Parathyroid adenoma (tissue), 2 donors: ENCODE measurements around the gene LRRC46.

Experiments
- H2AFZ ChIP-seq: fragments of 300-600 bp; sonication (generic); one replicate; pipeline ENCODE4 v1.7.0; 2017; ENCODE audit warnings: antibody characterized with exemption, mild to moderate bottlenecking
- H3K27ac ChIP-seq: fragments of 300-600 bp; sonication (generic); one replicate; pipeline ENCODE4 v1.7.0; 2017
- H3K27me3 ChIP-seq: fragments of 300-600 bp; sonication (generic); one replicate; pipeline ENCODE4 v1.7.0; 2017; ENCODE audit warnings: low read length; ENCODE audit not compliant: control insufficient read depth, insufficient read depth
- H3K36me3 ChIP-seq: fragments of 300-600 bp; sonication (generic); one replicate; pipeline ENCODE4 v1.7.0; 2017; ENCODE audit warnings: low read length; ENCODE audit not compliant: control insufficient read depth, insufficient read depth
- H3K4me1 ChIP-seq: fragments of 300-600 bp; sonication (generic); one replicate; pipeline ENCODE4 v1.7.0; 2017; ENCODE audit warnings: control low read depth
- H3K4me2 ChIP-seq: fragments of 300-600 bp; sonication (generic); one replicate; pipeline ENCODE4 v1.7.0; 2017; ENCODE audit warnings: low read length
- H3K4me3 ChIP-seq: fragments of 300-600 bp; sonication (generic); one replicate; pipeline ENCODE4 v1.7.0; 2017; ENCODE audit warnings: low read depth, low read length
- H3K79me2 ChIP-seq: fragments of 300-600 bp; sonication (generic); one replicate; pipeline ENCODE4 v1.7.0; 2017; ENCODE audit warnings: control low read depth
- H3K9ac ChIP-seq: fragments of 300-600 bp; sonication (generic); one replicate; pipeline ENCODE4 v1.7.0; 2017; ENCODE audit warnings: mild to moderate bottlenecking
- H3K9me3 ChIP-seq: fragments of 300-600 bp; sonication (generic); one replicate; pipeline ENCODE4 v1.7.0; 2017; ENCODE audit warnings: low read length; ENCODE audit not compliant: control insufficient read depth
- TF ChIP-seq, protein P1 (sequence below): fragments of 300-600 bp; sonication (generic); IDR thresholded peaks from one replicate; pipeline ENCODE4 v1.7.0; 2017; ENCODE audit warnings: antibody characterized with exemption, mild to moderate bottlenecking
- donor health status: primary hyperparathyroidism.

LRRC46 gene

DNA sequence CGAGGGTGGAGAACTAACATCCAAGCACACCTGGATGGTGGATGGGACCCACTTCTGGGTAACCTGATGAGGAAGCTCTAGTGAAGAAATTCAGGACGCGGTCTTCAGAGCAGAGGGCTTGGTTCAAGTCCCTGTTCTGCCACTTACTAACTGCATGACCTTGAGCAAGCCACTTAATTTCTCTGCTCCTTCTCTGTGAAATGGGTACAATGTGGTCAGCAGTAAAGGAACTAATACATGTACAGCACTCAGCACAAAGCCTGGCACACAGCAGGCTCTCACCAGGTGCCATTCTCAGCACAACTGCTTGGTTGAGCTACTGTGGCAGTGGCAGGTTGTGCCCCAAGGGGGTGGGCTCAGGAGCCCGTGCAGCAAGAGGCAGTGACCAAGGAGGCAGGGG, 8.0 kb upstream of the LRRC46 start:
- no peak overlapping the region for H3K27ac ChIP-seq

DNA sequence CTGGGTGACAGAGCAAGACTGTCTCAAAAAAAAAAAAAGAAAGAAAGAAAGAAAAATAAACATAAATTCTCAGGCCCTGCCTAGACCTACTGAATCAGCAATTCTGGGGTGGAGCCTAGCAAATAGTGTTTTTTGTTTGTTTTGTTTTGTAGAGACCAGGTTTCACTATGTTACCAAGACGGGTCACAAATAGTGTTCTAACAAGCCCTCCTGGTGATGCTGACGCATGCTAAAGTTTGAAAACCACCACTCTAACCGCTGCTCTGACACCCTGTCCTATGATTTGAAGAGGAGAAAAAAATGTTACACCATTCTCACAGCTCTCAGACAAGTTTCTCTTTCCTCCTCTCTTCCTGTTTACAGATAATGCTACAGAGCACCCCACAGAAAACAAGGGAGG, 1.6 kb upstream of the LRRC46 start:
- TF ChIP-seq, protein P1, sequence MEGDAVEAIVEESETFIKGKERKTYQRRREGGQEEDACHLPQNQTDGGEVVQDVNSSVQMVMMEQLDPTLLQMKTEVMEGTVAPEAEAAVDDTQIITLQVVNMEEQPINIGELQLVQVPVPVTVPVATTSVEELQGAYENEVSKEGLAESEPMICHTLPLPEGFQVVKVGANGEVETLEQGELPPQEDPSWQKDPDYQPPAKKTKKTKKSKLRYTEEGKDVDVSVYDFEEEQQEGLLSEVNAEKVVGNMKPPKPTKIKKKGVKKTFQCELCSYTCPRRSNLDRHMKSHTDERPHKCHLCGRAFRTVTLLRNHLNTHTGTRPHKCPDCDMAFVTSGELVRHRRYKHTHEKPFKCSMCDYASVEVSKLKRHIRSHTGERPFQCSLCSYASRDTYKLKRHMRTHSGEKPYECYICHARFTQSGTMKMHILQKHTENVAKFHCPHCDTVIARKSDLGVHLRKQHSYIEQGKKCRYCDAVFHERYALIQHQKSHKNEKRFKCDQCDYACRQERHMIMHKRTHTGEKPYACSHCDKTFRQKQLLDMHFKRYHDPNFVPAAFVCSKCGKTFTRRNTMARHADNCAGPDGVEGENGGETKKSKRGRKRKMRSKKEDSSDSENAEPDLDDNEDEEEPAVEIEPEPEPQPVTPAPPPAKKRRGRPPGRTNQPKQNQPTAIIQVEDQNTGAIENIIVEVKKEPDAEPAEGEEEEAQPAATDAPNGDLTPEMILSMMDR: no peak
- Histone ChIP-seq H2AFZ (no peak overlapping the region), H3K4me3 (no peak overlapping the region), H3K4me2 (no peak overlapping the region), H3K9ac (no peak overlapping the region), H3K9me3 (no peaks in the 10 kb centered on the region), H3K27me3 (no peaks in the 10 kb centered on the region), H3K36me3 (no peaks in the 10 kb centered on the region), H3K27ac (no peak overlapping the region), H3K4me1 (peaks cover 11% of the 10 kb centered on the region), H3K79me2 (peaks cover 16% of the 10 kb centered on the region)

More for the DNA sequence above, 8.0 kb upstream of the LRRC46 start:
- H2AFZ ChIP-seq: no peak overlapping the region
- no peak overlapping the region for H3K9ac ChIP-seq
- no peak overlapping the region for H3K4me3 ChIP-seq
- H3K4me1 ChIP-seq: peaks cover 11% of the 10 kb centered on the region
- TF ChIP-seq, protein P1: no peak
- H3K36me3 ChIP-seq: no peaks in the 10 kb centered on the region
- no peaks in the 10 kb centered on the region for H3K27me3 ChIP-seq
- peaks cover 5% of the 10 kb centered on the region for H3K79me2 ChIP-seq
- no peak overlapping the region for H3K4me2 ChIP-seq
- no peaks in the 10 kb centered on the region for H3K9me3 ChIP-seq

DNA sequence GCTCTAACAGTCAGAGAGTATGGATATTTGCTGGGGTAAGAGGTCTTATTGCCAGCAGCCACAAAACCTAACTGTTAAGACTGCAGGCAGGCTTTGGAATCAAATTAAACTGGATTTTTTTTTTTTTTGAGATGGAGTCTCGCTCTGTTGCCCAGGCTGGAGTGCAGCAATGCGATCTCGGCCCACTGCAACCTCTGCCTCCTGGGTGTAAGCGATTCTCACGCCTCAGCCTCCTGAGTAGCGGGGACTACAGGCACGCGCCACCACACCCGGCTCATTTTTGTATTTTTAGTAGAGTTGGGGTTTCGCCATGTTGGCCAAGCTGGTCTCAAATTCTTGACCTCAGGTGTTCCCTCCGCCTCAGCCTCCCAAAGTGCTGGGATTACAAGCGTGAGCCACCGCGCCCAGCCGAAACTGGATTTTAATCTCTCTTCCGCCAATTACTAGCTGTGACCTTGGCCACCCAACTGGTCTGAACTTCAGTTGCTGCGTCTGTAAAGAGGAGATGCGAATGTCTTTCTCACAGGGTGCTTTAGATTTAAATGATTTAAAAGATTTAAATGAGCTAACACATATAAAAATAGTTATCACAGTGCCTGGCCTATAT, 971 bp upstream of the LRRC46 start:
- Histone ChIP-seq H3K4me1 (peaks cover 11% of the 10 kb centered on the region), H3K9ac (no peak overlapping the region), H3K9me3 (no peaks in the 10 kb centered on the region), H3K79me2 (peaks cover 16% of the 10 kb centered on the region), H3K27ac (peak overlapping the region; percentile 41), H3K27me3 (no peaks in the 10 kb centered on the region), H3K4me3 (peak overlapping the region; percentile 99), H3K4me2 (peak overlapping the region; percentile 95), H2AFZ (peak overlapping the region; percentile 82), H3K36me3 (no peaks in the 10 kb centered on the region)
- TF ChIP-seq, protein P1: no peak

DNA sequence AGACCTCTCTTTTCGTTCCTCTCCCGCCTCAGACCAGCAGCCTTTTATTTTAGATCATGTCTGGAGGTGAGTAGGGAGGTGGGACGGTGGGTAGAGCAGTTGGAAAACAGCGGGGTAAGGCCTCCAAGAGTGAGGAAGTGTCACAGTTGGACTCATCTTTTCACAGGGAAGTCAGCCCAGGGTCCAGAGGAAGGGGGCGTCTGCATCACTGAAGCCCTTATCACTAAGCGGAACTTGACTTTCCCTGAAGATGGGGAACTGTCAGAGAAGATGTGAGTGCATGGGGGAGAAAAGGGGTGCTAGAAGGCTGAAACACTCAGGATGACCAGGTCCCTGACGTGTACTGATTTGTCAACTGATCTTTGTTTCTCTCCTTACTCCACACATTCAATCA, 461 bp downstream of the LRRC46 start:
- Histone ChIP-seq H3K4me1 (peaks cover 11% of the 10 kb centered on the region), H3K27ac (no peak overlapping the region), H3K9me3 (no peaks in the 10 kb centered on the region), H3K4me2 (peak overlapping the region; percentile 88), H2AFZ (peak overlapping the region; percentile 82), H3K27me3 (no peaks in the 10 kb centered on the region), H3K79me2 (peaks cover 16% of the 10 kb centered on the region), H3K9ac (no peak overlapping the region), H3K4me3 (peak overlapping the region; percentile 99), H3K36me3 (no peaks in the 10 kb centered on the region)
- TF ChIP-seq, protein P1: no peak

DNA sequence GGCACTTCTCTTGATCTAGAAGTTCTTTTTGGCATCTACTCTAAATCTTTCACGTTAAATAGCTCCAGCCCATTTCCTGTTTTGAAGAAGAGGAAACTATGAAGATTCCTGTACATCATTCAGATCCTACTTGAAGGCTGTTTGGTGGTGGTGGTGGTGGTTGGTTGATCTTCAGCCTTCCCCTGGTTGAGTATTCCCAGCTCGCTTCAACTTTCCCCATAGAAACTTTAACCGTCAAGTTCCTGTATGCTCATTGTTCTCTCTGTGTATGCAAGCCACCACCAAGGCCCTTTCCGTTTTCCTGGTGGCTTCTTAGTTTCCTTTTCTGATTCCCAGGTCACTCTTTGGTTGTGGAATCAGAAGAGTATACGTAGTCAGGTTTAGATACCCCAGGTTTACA, 3.3 kb downstream of the LRRC46 start:
- H3K4me2 ChIP-seq: no peak overlapping the region
- H3K79me2 ChIP-seq: peaks cover 6% of the 10 kb centered on the region
- H3K4me1 ChIP-seq: peaks cover 11% of the 10 kb centered on the region
- peak overlapping the region; percentile 43 for H3K27ac ChIP-seq
- TF ChIP-seq, protein P1: no peak
- H3K9me3 ChIP-seq: no peaks in the 10 kb centered on the region
- H3K27me3 ChIP-seq: no peaks in the 10 kb centered on the region
- no peak overlapping the region for H3K4me3 ChIP-seq
- no peaks in the 10 kb centered on the region for H3K36me3 ChIP-seq
- no peak overlapping the region for H2AFZ ChIP-seq
- no peak overlapping the region for H3K9ac ChIP-seq
